ENCODE measurements around the gene OR52A5.
"Not testable (repeated sequence)": the region's sequence is repeated elsewhere in the genome, so short reads cannot be mapped to it uniquely, and the experiment has no call there.

The OR52A5 gene

DNA sequence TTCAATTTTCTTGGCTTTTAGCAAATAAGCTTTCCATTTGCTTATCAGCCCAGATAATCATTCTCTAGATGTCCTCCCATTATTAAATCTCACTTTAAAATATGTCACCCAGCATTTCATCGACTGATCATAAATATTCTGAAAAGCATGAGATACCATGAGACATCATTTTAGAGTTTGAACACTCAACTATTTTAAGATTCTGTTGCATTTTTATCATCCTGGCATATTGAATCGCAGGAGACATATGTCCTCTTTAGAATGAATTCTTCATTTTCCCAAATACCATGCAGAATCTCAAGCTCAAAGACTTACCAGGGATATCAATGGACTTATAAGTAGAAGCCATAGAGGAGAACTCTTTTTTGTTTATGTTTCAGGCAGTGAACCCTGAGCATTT lies at the start of gene OR52A5:
Gene OR52A5, minus strand, starts transcription at position 361 of the 400 bp plus-strand sequence. CDS start 5,714 bp downstream, outside the sequence.
- no peak for DNase-seq (ENCODE audit: low spot score)

DNA sequence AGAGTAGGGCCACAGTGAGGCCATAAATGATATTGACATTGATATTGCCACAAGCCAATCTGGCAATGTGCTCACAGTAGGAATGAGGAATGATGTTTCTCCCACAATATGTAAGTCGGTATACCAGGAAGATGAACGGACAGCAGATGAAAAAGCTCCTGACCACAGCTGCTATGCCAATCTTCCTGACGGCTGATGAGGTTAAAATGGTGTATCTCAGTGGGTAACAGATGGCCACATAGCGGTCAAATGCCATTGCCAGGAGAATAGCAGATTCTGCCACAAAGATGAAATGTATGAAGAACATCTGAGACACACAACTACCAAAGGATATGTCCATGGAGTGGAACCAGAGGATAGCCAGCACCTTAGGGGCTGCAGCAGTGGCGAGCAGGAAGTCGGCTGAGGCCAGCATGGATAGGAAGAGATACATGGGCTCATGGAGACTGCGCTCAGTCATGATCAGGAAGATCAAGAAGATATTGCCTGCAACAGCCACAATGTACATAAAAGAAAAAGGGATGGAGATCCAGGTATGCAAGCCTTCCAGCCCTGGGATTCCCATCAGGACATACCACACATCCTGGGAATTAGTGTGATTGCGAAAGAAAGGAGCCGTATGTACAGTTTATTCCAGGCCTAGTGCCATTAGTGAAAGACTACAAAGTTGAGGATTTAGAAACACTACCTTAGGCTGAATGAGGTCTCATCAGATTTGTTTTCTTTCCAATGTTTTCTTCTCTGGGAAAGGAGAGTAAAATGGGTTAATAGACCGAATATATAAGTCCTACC lies 40.1 kb upstream of the OR52A5 start:
- no peak for DNase-seq (ENCODE audit: low spot score)

DNA sequence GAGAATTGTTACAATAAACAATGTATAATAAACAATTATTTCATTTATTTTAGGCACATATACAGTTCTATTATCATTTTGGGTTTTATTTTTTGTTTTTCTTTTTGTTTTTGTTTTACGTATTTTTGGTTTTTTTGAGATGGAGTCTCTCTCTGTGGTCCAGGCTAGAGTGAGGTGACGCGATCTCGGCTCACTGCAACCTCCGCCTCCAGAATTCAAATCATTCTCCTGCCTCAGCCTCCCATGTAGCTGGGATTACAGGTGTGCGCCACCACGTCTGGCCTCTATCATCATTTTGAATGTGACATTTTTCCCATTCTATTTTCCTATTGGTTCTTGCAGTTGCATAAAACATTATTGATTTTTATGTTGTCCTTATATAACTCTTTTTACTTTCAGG lies 36.8 kb upstream of the OR52A5 start:
- no peak for DNase-seq (ENCODE audit: low spot score)

DNA sequence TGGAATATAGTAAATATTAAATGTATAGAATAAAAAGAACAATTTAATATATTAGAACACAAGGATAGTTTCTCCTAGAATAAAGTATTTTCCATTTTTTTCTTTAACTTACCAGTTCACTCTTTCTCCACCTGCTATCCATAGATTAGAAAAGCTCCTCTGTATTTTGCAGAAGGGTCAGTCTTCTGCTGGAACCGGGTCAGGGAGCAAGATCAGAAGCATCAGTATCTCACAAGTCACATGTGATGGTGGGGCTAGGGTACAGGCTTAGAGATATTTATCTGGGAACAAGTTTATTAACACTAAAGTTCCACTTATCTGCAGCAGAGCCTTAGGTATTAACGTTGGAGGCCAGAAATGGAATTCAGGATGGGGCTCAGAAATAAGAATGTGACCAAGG lies 33.7 kb upstream of the OR52A5 start:
- DNase-seq (ENCODE audit: low spot score) = no peak

DNA sequence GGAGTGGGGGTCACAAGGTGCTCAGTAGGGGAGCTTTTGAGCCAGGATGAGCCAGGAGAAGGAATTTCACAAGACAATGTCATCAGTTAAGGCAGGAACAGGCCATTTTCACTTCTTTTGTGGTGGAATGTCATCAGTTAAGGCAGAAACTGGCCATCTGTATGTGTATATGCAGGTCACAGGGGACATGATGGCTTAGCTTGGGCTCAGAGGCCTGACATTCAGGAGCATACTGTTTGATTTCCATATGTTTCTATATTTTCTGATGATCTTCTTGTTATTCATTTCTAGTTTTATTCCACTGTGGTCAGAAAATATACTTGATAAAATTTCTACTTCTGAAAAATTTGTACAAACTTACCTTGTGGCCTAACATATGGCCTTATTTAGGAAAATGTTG lies 27.7 kb upstream of the OR52A5 start:
- DNase-seq (ENCODE audit: low spot score) = not testable (repeated sequence)

DNA sequence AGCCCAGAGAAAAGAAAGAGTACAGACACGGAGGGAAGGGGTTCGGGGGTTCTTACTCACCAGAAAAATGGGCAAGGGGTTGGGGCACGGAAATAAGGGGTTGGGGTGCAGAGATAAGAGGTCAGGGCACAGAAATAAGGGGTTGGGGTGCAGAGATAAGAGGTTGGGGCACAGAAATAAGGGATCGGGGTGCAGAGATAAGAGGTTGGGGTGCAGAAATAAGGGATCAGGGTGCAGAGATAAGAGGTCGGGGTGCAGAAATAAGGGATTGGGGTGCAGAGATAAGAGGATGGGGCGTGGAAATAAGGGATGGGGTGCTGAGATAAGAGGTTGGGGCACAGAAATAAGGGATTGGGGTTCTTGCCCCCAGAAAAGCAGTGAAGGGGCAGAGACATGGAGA lies 26.7 kb upstream of the OR52A5 start:
- DNase-seq (ENCODE audit: low spot score) = not testable (repeated sequence)

DNA sequence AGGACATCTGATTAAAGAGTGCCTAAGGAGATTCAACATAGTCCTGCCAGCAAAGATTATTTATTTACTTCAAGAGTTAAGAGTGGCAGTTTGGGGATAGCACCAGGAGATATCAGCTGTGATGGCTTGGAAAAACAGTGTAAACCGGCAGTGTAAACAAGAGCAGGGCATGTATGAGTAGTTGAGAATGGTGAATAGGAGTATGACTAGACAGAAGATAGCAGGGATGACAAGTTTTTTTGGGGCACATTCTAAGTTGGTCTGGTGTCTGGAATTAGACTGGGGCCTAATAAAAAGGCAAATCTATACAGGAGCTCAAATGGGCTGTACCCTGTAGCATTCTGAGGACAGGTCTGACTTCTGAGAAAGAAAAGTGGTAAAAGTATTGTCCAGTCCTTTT lies 22.9 kb upstream of the OR52A5 start:
- DNase-seq (ENCODE audit: low spot score) = not testable (repeated sequence)

DNA sequence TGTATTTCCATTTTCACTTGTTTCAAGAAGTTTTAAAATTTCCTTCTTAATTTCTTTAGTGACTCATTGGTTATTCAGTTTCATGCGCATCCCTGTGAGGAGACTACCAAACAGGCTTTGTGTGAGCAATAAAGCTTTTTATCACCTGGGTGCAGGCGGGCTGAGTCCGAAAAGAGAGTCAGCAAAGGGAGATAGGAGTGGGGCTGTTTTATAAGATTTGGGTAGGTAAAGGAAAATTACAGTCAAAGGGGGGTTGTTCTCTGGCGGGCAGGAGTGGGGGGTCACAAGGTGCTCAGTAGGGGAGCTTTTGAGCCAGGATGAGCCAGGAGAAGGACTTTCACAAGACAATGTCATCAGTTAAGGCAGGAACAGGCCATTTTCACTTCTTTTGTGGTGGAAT lies 22.1 kb upstream of the OR52A5 start:
- DNase-seq (ENCODE audit: low spot score) = not testable (repeated sequence)

DNA sequence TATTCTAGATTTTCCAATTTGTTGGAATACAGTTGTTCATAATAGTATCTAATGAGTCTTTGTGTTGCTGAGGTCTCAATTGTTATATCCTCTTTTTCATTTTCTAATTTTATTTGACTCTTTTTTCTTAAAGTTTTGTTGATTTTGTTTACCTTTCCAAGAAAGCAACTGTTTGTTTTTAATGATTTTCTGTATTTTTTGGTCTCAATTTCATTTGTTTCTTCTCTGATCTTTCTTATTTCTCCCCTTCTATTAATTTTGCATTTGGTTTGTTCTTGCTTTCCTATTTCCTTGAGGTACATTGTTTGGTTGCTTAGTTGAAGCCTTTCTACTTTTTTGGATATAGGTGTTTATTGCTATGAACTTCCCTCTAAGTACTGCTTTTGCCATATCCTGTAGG lies 21.6 kb upstream of the OR52A5 start:
- no peak for DNase-seq (ENCODE audit: low spot score)

DNA sequence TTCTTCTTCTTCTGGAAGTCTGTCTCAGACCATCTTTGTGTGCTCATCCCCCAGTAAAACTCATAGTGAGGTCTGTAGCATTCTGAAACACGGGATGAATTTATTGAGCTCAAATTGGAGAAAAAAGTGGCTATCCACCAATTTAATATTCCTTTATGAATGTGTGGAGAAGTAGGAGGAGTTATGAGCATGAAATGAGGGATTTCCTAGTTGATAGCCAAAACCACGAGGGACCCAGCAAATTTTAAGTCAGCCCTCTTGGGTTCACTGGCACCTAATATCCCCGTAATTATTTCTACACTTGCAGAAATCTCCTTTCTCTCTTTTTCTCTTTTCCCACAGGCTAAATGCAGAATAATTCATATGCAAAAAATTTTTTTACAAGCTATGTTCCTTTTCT lies 16.5 kb upstream of the OR52A5 start, which contains the start of gene OR52A1:
Gene OR52A1, minus strand, starts transcription at position 101 of the 400 bp plus-strand sequence. CDS start 2,388 bp downstream, outside the sequence.
- DNase-seq (ENCODE audit: low spot score) = no peak

DNA sequence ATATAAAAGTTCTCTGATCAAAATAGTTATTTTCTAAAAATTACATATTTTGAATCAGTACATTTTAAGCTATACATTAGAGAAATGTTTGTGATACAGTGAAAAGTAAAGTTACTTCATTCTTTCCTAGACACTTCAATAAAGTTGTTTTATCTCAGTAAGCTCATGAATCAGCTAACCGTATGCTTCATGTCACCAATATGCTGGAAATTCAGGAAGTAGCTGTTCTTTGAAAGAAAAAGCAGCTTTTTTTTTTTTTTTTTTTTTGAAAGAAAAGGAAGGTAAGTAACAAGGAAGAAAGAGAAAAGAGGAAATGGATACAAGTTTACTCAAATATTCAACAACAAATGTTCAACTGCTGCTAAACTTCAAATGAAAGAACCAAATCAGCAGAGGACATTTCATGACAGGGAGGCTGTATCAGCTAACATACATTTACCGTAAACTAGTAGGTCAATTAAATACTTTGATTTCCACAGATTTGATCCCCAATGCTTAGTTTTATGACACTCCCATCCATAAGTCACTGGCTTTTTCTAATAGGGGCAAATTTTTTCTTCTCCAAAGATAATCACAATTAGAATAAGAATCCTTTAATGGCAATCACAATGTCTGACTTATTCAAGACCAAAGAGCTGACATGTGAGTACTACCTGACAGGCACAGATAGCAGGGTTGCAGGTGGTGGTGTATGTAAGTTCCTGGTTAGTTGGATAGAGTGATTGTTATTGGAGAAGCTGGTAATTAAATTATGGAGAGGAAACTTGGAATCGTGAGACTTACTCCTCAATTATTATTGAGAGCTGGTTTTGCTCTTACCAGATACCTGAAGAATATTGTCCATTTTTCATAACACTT lies 15.6 kb upstream of the OR52A5 start:
- no peak for DNase-seq (ENCODE audit: low spot score)

DNA sequence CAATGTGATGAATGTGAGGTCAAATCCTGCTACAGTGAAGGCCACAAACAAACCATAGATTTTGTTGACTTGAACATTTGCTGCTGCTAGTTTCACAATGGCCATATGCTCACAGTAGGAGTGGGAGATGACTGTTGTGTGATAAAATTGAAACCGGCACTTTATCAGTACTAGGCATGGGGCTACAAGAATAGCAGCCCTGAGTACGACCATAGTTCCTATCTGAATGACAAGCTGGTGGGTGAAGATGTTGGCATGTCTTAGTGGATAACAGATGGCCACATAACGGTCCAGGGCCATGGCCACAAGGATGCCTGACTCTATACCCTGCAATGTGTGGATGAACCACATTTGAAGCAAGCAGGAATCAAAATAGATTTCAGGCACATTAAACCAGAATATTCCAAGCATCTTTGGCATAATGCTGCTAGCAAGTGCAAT lies 13.6 kb upstream of the OR52A5 start:
- no peak for DNase-seq (ENCODE audit: low spot score)

DNA sequence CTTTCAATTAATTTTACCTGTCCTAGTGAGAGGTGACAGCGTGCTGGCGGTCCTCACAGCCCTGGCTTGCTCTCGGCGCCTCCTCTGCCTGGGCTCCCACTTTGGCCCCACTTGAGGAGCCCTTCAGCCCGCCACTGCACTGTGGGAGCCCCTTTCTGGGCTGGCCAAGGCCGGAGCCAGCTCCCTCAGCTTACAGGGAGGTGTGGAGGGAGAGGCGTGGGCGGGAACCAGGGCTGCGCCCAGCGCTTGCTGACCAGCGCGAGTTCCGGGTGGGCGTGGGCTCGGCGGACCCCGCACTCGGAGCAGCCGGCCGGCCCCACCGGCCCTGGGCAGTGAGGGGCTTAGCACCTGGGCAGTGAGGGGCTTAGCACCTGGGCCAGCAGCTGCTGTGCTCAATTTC lies 6.0 kb upstream of the OR52A5 start:
- not testable (repeated sequence) for DNase-seq (ENCODE audit: low spot score)

DNA sequence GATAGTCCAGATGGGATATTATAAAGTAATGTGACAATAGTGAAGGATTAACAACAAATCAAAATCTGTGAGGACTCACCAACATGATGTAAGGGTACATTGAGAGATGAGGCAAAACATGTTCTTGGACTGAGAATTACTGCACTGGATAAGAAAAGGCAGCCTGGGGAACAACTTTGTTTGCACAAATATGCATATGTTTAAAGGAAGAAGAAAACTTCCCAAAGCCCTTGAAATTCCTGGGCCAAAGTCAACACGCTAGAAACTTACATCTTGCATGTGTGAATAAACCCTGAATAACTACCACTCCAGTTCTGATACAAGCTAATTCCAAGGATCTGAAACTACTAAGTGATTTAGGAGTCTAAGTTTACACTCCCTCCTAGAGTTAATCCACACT lies 1.1 kb downstream of the OR52A5 start:
- DNase-seq (ENCODE audit: low spot score) = no peak

DNA sequence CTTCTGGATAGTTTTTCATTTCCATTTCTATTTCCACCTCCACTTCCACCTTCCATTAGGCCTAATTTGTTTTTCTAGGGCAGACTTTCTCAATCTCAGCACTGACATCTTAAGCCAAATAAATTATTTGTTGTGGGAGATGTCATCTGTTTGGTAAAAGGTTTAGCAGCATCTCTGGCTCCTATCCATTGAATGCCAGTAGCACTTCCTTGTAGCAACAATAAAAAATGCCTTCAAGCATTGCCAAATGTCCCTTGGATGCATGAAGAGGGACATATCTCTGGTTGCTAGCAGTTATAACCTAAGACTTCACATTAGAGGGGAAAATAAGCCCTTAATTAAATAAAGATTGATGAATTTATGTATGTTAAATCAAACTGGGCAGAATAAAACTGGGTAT lies 1.9 kb downstream of the OR52A5 start:
- no peak for DNase-seq (ENCODE audit: low spot score)

DNA sequence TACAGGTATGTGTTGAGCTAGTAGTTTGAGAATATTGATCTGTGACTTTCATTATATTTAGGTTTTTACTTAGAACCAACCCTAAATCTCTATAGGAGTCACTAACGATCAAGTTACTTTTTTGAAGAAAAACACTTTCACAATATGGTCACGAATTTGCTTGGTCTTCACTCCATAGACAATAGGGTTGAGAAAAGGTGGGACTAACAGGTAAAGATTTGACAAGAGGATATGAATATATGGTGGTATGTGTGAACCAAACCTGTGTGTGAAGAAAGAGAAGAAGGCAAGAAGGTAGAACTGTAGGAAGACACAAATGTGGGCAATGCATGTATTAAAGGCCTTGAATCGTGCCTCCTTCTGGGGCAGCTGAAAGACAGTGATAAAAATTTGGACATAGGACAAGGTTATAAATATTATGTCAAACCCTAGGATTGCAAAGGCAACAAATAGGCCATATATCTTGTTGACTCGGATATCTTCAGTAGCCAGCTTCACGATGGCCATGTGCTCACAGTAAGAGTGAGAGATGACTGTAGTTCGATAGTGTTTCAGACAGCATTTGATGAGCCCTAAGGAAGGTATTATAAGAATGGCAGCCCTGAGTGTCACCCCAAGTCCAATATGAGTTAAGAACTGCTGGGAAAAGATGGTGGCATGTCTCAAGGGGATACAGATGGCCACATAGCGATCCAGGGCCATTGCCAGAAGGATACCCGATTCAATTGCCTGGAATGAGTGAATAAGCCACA lies 6.4 kb downstream of the OR52A5 start:
- no peak for DNase-seq (ENCODE audit: low spot score)

DNA sequence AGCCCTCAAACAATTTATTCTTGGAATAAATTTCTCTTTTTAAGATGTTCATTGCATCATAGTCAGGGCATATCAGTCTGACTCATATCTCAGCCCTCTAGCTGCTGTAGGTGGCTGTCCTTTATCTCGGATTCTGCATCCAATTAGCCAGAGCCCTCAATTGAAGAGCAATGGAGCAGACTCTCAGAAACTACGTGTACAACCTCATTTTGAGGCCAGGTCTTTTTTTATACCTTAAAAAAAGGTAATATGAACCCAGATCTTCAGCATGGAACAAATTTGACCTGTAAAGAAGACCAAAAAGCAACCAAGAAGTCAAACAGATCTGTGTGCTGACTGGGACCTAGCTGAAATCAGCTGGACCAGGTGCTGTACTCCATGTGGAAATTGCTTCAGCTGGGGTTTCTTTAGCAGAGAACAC lies 8.7 kb downstream of the OR52A5 start:
- DNase-seq (ENCODE audit: low spot score) = no peak

DNA sequence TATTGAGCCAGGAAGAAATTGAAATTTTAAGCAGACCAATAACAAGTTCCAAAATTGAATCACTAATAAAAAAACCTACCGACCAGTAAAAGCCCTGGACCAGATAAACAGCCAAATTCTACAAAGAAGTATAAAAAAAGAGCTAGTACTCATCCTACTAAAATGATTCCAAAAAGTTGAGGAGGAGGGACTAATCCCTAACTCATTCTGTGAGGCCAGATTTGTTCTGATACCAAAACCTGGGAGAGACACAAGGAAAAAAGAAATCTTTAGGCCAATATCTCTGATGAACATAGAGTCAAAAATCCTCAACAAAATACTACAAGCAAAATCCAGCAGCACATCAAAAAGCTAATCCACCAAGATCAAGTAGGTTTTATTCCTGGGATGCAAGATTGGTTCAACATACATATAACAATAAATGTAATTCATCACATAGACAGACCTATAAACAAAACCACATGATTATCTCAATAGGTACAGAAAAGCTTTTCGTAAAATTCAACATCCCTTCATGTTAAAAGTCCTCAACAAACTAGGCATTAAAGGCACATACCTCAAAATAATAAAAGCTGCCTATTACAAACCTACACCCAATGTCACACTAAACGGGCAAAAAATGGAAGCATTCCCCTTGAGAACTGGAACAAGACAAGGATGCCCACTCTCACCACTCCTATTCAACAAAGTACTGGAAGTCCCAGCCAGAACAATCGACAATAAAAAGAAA lies 13.1 kb downstream of the OR52A5 start:
- no peak for DNase-seq (ENCODE audit: low spot score)

DNA sequence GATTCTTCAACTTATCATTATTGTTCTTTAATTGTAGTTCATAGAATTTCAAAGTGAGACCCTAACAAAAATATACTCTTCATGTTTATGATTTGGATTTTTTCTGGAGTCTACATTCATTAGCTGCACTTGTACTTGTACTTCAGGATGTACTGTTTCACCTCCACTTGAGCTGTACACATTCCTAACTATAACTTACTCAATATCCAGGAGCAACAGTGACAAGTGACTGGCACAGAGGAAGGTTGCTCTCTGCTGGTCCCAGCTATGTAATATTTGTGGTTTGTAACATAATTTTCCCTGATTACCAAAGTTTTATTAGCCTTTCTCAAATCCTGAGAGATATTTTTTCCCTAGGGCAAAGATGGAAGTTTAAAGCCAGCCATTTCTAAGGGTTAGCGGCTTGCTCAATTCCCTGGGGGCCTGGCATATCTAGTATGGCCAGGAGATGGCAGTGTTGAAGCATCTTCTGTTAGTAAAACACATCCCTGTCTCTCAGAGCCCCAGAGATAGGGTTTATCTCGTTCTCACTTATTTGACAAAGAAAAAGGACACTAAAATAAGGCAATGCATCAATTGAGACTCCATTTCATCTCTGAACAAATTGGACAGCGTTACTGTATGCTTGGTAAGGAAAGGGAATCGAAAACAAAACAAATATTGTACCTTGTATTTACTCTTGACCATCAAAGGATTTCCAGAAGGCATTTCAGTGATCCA lies 14.2 kb downstream of the OR52A5 start:
- DNase-seq (ENCODE audit: low spot score) = no peak

DNA sequence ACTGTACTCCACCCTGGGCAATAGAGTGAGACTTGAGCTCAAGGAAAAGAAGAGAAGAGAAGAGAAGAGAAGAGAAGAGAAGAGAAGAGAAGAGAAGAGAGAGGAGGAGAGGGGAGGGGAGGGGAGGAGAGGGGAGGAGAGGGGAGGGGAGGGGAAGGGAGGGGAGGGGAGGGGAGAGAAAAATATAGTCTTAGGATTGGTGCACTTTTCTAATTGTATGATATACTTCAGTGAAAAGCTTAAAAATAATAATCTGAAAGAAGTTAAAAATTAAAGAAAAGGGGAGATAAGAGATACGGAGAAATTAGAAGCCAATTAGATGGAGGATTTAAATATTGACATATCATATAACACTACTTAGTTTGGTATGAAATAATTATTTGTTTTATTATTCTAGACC lies 19.3 kb downstream of the OR52A5 start:
- no peak for DNase-seq (ENCODE audit: low spot score)

DNA sequence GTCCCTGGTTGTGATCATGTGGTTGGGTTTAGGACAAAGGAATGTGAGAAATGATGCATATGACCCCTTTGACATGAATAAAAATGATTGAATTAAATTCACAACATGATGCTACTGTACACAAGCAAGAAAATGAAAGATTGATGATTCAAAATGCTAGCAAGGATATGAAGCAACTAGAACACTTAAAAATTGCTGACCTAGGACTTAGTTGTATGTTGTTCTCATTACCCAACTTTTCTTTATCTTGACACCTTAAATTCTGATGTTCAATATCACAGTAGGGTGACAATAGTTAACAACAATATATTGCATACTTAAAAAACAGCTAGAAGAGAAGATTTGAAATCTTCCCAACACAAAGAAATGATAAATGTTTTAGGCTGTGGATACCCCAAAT lies 20.6 kb downstream of the OR52A5 start:
- no peak for DNase-seq (ENCODE audit: low spot score)

All from left forelimb (tissue), 1 donor.